ENCODE data around the gene LAMC1.
"Not testable (repeated sequence)": the region's sequence is repeated elsewhere in the genome, so short reads cannot be mapped to it uniquely, and the experiment has no call there.

The LAMC1 gene

GRCh38 chr1:183139281-183139942 is 116.2 kb downstream of the LAMC1 start:
- WGBS: 93% methylated on average over 4 of the region's 4 CpGs
- Histone ChIP-seq H3K27ac (ENCODE audit: low read depth, low read length) (no peak overlapping the region), H3K9me3 (ENCODE audit: insufficient read depth, low read depth, low read length) (no peaks in the 10 kb centered on the region), H3K36me3 (ENCODE audit: insufficient read depth, low read length) (peaks cover 81% of the 10 kb centered on the region), H3K4me3 (ENCODE audit: low read length) (no peak overlapping the region), H3K9ac (ENCODE audit: low read depth, low read length) (no peak overlapping the region), H3K27me3 (ENCODE audit: insufficient read depth, low read length) (no peaks in the 10 kb centered on the region), H3K4me1 (ENCODE audit: insufficient read depth, low read length) (no peaks in the 10 kb centered on the region)

- no peak overlapping the region for H3K4me3 ChIP-seq (ENCODE audit: low read length)
- no peaks in the 10 kb centered on the region for H3K27me3 ChIP-seq (ENCODE audit: insufficient read depth, low read length)
- peaks cover 70% of the 10 kb centered on the region for H3K36me3 ChIP-seq (ENCODE audit: insufficient read depth, low read length)
- no peaks in the 10 kb centered on the region for H3K4me1 ChIP-seq (ENCODE audit: insufficient read depth, low read length)
- H3K9ac ChIP-seq (ENCODE audit: low read depth, low read length): no peak overlapping the region
- H3K9me3 ChIP-seq (ENCODE audit: insufficient read depth, low read depth, low read length): no peaks in the 10 kb centered on the region
- H3K27ac ChIP-seq (ENCODE audit: low read depth, low read length): no peak overlapping the region
Measured at GRCh38 chr1:183140633-183141032, 117.4 kb downstream of the LAMC1 start.

DNA sequence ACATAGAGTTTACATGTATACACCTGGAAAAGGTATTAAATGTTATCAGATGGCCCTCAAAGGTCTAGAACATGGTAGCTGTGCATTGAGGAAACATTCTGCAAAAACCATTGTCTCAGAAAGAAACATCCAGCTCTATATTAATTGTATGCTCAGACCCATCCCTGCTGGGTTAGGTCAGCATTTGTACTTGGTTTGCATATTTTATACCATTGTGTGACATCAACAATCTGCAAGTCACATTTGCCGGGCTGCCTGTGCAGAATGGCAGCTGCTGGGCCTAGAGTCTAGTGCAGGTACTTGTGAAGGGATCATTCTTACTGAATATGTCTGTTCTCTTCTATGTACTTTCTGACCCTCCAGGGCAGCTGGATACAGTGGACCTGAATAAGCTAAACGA is 119.0 kb downstream of the LAMC1 start:
- H3K27me3 ChIP-seq (ENCODE audit: insufficient read depth, low read length): no peaks in the 10 kb centered on the region
- H3K9me3 ChIP-seq (ENCODE audit: insufficient read depth, low read depth, low read length): no peaks in the 10 kb centered on the region
- peaks cover 55% of the 10 kb centered on the region for H3K36me3 ChIP-seq (ENCODE audit: insufficient read depth, low read length)
- H3K9ac ChIP-seq (ENCODE audit: low read depth, low read length): no peak overlapping the region
- 98% methylated on average over 2 of the region's 2 CpGs for WGBS
- H3K4me3 ChIP-seq (ENCODE audit: low read length): no peak overlapping the region
- no peak overlapping the region for H3K27ac ChIP-seq (ENCODE audit: low read depth, low read length)
- H3K4me1 ChIP-seq (ENCODE audit: insufficient read depth, low read length): no peaks in the 10 kb centered on the region

- Histone ChIP-seq H3K36me3 (ENCODE audit: insufficient read depth, low read length) (peaks cover 39% of the 10 kb centered on the region), H3K9ac (ENCODE audit: low read depth, low read length) (no peak overlapping the region), H3K27me3 (ENCODE audit: insufficient read depth, low read length) (no peaks in the 10 kb centered on the region), H3K4me1 (ENCODE audit: insufficient read depth, low read length) (no peaks in the 10 kb centered on the region), H3K27ac (ENCODE audit: low read depth, low read length) (no peak overlapping the region), H3K9me3 (ENCODE audit: insufficient read depth, low read depth, low read length) (no peaks in the 10 kb centered on the region), H3K4me3 (ENCODE audit: low read length) (no peak overlapping the region)
- 91% methylated on average over 5 of the region's 7 CpGs for whole genome bisulfite sequencing
Measured at GRCh38 chr1:183143576-183144315, 120.5 kb downstream of the LAMC1 start.

DNA sequence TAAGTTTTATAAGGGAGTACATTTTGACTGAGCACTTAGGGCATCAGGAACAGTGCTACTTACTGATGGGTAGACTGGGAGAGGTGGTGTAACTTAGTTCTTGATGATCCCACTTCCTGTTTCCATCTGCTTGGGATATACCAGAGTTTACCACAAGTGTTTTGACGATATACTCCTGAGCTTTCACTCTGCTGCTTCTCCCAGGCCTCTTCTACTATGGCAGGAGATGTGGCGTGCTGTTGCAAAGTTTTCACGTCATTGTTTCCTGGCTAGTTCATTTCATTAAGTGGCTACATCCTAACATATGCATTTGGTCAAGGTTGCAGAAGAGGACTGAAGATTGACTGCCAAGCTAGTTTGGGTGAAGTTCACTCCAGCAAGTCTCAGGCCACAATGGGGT is 121.5 kb downstream of the LAMC1 start:
- WGBS: 69% methylated on average over 3 of the region's 3 CpGs
- Histone ChIP-seq H3K27me3 (ENCODE audit: insufficient read depth, low read length) (no peaks in the 10 kb centered on the region), H3K9ac (ENCODE audit: low read depth, low read length) (no peak overlapping the region), H3K36me3 (ENCODE audit: insufficient read depth, low read length) (peaks cover 32% of the 10 kb centered on the region), H3K4me3 (ENCODE audit: low read length) (no peak overlapping the region), H3K4me1 (ENCODE audit: insufficient read depth, low read length) (no peaks in the 10 kb centered on the region), H3K9me3 (ENCODE audit: insufficient read depth, low read depth, low read length) (no peaks in the 10 kb centered on the region), H3K27ac (ENCODE audit: low read depth, low read length) (no peak overlapping the region)

- Histone ChIP-seq H3K9ac (ENCODE audit: low read depth, low read length) (no peak overlapping the region), H3K9me3 (ENCODE audit: insufficient read depth, low read depth, low read length) (no peaks in the 10 kb centered on the region), H3K36me3 (ENCODE audit: insufficient read depth, low read length) (peaks cover 11% of the 10 kb centered on the region), H3K4me3 (ENCODE audit: low read length) (no peak overlapping the region), H3K27ac (ENCODE audit: low read depth, low read length) (no peak overlapping the region), H3K27me3 (ENCODE audit: insufficient read depth, low read length) (no peaks in the 10 kb centered on the region), H3K4me1 (ENCODE audit: insufficient read depth, low read length) (no peaks in the 10 kb centered on the region)
- 87% methylated on average over 2 of the region's 2 CpGs for WGBS
Measured at GRCh38 chr1:183147735-183148134, 124.5 kb downstream of the LAMC1 start.

- Histone ChIP-seq H3K9me3 (ENCODE audit: insufficient read depth, low read depth, low read length) (no peaks in the 10 kb centered on the region), H3K4me1 (ENCODE audit: insufficient read depth, low read length) (no peaks in the 10 kb centered on the region), H3K27ac (ENCODE audit: low read depth, low read length) (no peak overlapping the region), H3K9ac (ENCODE audit: low read depth, low read length) (no peak overlapping the region), H3K27me3 (ENCODE audit: insufficient read depth, low read length) (no peaks in the 10 kb centered on the region), H3K4me3 (ENCODE audit: low read length) (no peak overlapping the region), H3K36me3 (ENCODE audit: insufficient read depth, low read length) (peaks cover 3% of the 10 kb centered on the region; the same call in 1 of the 2 replicates)
- 89% methylated on average over 5 of the region's 5 CpGs for WGBS
Measured at GRCh38 chr1:183148599-183148998, 125.4 kb downstream of the LAMC1 start.

GRCh38 chr1:183149273-183149672 is 126.1 kb downstream of the LAMC1 start:
- H3K4me3 ChIP-seq (ENCODE audit: low read length): no peak overlapping the region
- no peaks in the 10 kb centered on the region for H3K27me3 ChIP-seq (ENCODE audit: insufficient read depth, low read length)
- H3K4me1 ChIP-seq (ENCODE audit: insufficient read depth, low read length): no peaks in the 10 kb centered on the region
- WGBS: 89% methylated on average over 1 of the region's 1 CpG
- H3K9me3 ChIP-seq (ENCODE audit: insufficient read depth, low read depth, low read length): no peaks in the 10 kb centered on the region
- no peak overlapping the region for H3K27ac ChIP-seq (ENCODE audit: low read depth, low read length)
- no peak overlapping the region for H3K9ac ChIP-seq (ENCODE audit: low read depth, low read length)
- H3K36me3 ChIP-seq (ENCODE audit: insufficient read depth, low read length): no peaks in the 10 kb centered on the region

DNA sequence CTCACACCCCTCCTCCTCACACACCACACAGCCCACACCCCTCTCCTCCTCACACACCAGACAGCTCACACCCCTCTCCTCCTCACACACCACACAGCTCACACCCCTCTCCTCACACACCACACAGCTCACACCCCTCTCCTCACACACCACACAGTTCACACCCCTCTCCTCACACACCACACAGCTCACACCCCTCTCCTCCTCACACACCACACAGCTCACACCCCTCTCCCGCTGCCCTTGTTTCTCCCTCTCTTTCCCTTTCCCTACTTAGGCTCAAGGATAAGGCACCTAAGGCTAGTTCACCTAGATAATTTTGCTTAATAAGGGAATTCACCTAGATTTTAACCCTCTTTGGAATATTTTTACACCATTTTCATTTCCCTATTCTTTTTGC is 126.8 kb downstream of the LAMC1 start:
- H3K27ac ChIP-seq (ENCODE audit: low read depth, low read length): not testable (repeated sequence)

DNA sequence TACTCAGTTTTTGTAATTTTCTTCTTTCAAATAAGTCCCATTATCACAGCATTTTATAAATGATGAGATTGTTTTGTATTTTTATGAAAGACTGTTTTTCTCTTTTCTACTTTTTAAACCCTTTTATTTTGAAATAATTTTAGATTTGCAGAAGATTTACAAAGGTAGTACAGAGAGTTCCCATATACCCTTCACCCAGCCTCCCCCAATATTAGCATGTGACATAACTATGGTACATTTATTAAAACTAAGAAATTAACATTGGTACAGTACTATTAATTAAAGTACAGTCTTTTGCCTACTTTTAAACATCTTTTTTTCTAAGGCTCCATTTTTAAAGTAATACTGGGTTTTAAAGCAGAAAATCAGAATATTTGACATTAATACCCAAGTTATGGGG is 127.2 kb downstream of the LAMC1 start:
- Histone ChIP-seq H3K36me3 (ENCODE audit: insufficient read depth, low read length) (no peaks in the 10 kb centered on the region), H3K4me3 (ENCODE audit: low read length) (no peak overlapping the region), H3K9ac (ENCODE audit: low read depth, low read length) (no peak overlapping the region), H3K9me3 (ENCODE audit: insufficient read depth, low read depth, low read length) (no peaks in the 10 kb centered on the region), H3K27me3 (ENCODE audit: insufficient read depth, low read length) (no peaks in the 10 kb centered on the region), H3K4me1 (ENCODE audit: insufficient read depth, low read length) (no peaks in the 10 kb centered on the region), H3K27ac (ENCODE audit: low read depth, low read length) (no peak overlapping the region)

More for the DNA sequence above, 126.8 kb downstream of the LAMC1 start:
- not testable (repeated sequence) for H3K36me3 ChIP-seq (ENCODE audit: insufficient read depth, low read length); H3K9me3 ChIP-seq (ENCODE audit: insufficient read depth, low read depth, low read length); H3K9ac ChIP-seq (ENCODE audit: low read depth, low read length); H3K27me3 ChIP-seq (ENCODE audit: insufficient read depth, low read length); H3K4me3 ChIP-seq (ENCODE audit: low read length); H3K4me1 ChIP-seq (ENCODE audit: insufficient read depth, low read length)
- WGBS: 89% methylated on average over 1 of the region's 1 CpG

DNA sequence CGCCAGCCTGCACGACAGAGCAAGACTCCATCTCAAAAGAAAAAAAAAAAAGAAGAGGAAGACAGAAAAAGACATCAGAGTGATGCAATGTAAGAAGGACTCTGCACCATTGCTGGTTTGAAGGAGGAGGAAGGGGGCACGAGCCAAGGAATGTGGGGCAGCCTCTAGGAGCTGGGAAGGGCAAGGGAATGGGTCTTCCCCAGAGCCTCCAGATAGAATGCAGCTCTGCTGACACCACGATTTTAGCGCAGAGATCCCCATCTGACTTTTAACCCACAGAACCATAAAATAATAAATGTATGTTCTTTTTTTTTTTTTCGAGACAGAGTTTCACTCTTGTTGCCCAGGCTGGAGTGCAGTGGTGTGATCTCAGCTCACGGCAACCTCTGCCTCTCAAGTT is 129.0 kb downstream of the LAMC1 start:
- Histone ChIP-seq H3K4me3 (ENCODE audit: low read length) (no peak overlapping the region), H3K9ac (ENCODE audit: low read depth, low read length) (no peak overlapping the region), H3K9me3 (ENCODE audit: insufficient read depth, low read depth, low read length) (no peaks in the 10 kb centered on the region), H3K36me3 (ENCODE audit: insufficient read depth, low read length) (no peaks in the 10 kb centered on the region), H3K27ac (ENCODE audit: low read depth, low read length) (no peak overlapping the region), H3K27me3 (ENCODE audit: insufficient read depth, low read length) (no peaks in the 10 kb centered on the region), H3K4me1 (ENCODE audit: insufficient read depth, low read length) (no peaks in the 10 kb centered on the region)
- 93% methylated on average over 7 of the region's 7 CpGs for WGBS

Data from HUES64 (cell line).